SK-N-SH treated with all-trans-retinoic acid at 6 μM for 48 hours (cell line): Measurements from ENCODE around the gene CHPF.
A peak's percentile ranks its signal among the peaks of the same experiment; 100 is the strongest.

Experiments used
- ATAC-seq: fragments of 200-7000 bp; cut with Tn5 transposase; 3 replicates; pipeline ENCODE4 v1.9.1; 2020; ENCODE audit warnings: mild to moderate bottlenecking, moderate library complexity
- ARNTL ChIP-seq: fragments of 450-650 bp; formaldehyde crosslinking; IDR thresholded peaks from 2 replicates; pipeline ENCODE4 v1.5.0; 2020; ENCODE audit warnings: low read depth, mild to moderate bottlenecking, moderate library complexity, borderline replicate concordance
- BACH2 ChIP-seq: fragments of 250-450 bp; sonication (Bioruptor Pico); IDR thresholded peaks from 2 replicates; pipeline ENCODE4 v1.9.0; 2021; ENCODE audit warnings: mild to moderate bottlenecking, borderline replicate concordance
- CSDC2 ChIP-seq: fragments of 250-450 bp; sonication (Bioruptor Pico); IDR thresholded peaks from 2 replicates; pipeline ENCODE4 v1.5.0; 2020; ENCODE audit warnings: mild to moderate bottlenecking, moderate library complexity
- ESRRG ChIP-seq: fragments of 250-450 bp; sonication (Bioruptor Pico); IDR thresholded peaks from 2 replicates; pipeline ENCODE4 v1.6.1; 2021; ENCODE audit warnings: mild to moderate bottlenecking
- GLIS3 ChIP-seq: fragments of 250-450 bp; sonication (Bioruptor Pico); IDR thresholded peaks from 2 replicates; pipeline ENCODE4 v1.5.0; 2020; ENCODE audit warnings: mild to moderate bottlenecking, moderate library complexity
- ISL1 ChIP-seq: fragments of 250-450 bp; sonication (Bioruptor Pico); IDR thresholded peaks from 2 replicates; pipeline ENCODE4 v2.1.2; 2022; ENCODE audit warnings: mild to moderate bottlenecking, moderate library complexity
- OSR1 ChIP-seq: fragments of 250-450 bp; sonication (Bioruptor Pico); IDR thresholded peaks from 2 replicates; pipeline ENCODE4 v1.8.0; 2022; ENCODE audit warnings: moderate library complexity, mild to moderate bottlenecking, inconsistent platforms
- PPARA ChIP-seq: fragments of 250-450 bp; sonication (Bioruptor Pico); IDR thresholded peaks from 2 replicates; pipeline ENCODE4 v1.5.0; 2020; ENCODE audit warnings: mild to moderate bottlenecking, borderline replicate concordance
- RARB ChIP-seq: fragments of 250-450 bp; sonication (Bioruptor Pico); IDR thresholded peaks from 2 replicates; pipeline ENCODE4 v1.8.0; 2021; ENCODE audit warnings: mild to moderate bottlenecking, moderate library complexity
- SNAI2 ChIP-seq: fragments of 250-450 bp; sonication (Bioruptor Pico); IDR thresholded peaks from 2 replicates; pipeline ENCODE4 v1.5.0; 2020; ENCODE audit warnings: mild to moderate bottlenecking, moderate library complexity
- TCF4 ChIP-seq: fragments of 250-450 bp; sonication (Bioruptor Pico); IDR thresholded peaks from 2 replicates; pipeline ENCODE4 v1.8.0; 2021; ENCODE audit warnings: mild to moderate bottlenecking, moderate library complexity, borderline replicate concordance
- TOX ChIP-seq: fragments of 250-450 bp; sonication (Bioruptor Pico); IDR thresholded peaks from 2 replicates; pipeline ENCODE4 v1.8.0; 2021; ENCODE audit warnings: mild to moderate bottlenecking, moderate library complexity, borderline replicate concordance
- ZFP3 ChIP-seq: fragments of 250-450 bp; sonication (Bioruptor Pico); IDR thresholded peaks from 2 replicates; pipeline ENCODE4 v1.5.0; 2020; ENCODE audit warnings: mild to moderate bottlenecking, moderate library complexity
- ZFP30 ChIP-seq: fragments of 450-650 bp; formaldehyde crosslinking; IDR thresholded peaks from 2 replicates; pipeline ENCODE4 v1.5.0; 2022; ENCODE audit warnings: mild to moderate bottlenecking, moderate library complexity
- ZNF70 ChIP-seq: fragments of 450-650 bp; formaldehyde crosslinking; IDR thresholded peaks from 2 replicates; pipeline ENCODE4 v1.5.0; 2020; ENCODE audit warnings: mild to moderate bottlenecking, moderate library complexity
- ZNF8 ChIP-seq: fragments of 450-650 bp; formaldehyde crosslinking; IDR thresholded peaks from 2 replicates; pipeline ENCODE4 v1.5.0; 2020; ENCODE audit warnings: mild to moderate bottlenecking, moderate library complexity
- TF ChIP-seq, protein P1 (sequence below): fragments of 250-450 bp; sonication (Bioruptor Pico); IDR thresholded peaks from 2 replicates; pipeline ENCODE4 v1.5.1; 2020; ENCODE audit warnings: low read depth, mild to moderate bottlenecking, moderate library complexity
- TF ChIP-seq, protein P2 (sequence below): fragments of 250-450 bp; sonication (Bioruptor Pico); IDR thresholded peaks from 2 replicates; pipeline ENCODE4 v1.5.0; 2020; ENCODE audit warnings: mild to moderate bottlenecking, moderate library complexity
- TF ChIP-seq, protein P3 (sequence below): fragments of 250-450 bp; sonication (Bioruptor Pico); IDR thresholded peaks from 2 replicates; pipeline ENCODE4 v1.5.1; 2021; ENCODE audit warnings: mild to moderate bottlenecking, moderate library complexity

Gene CHPF

DNA sequence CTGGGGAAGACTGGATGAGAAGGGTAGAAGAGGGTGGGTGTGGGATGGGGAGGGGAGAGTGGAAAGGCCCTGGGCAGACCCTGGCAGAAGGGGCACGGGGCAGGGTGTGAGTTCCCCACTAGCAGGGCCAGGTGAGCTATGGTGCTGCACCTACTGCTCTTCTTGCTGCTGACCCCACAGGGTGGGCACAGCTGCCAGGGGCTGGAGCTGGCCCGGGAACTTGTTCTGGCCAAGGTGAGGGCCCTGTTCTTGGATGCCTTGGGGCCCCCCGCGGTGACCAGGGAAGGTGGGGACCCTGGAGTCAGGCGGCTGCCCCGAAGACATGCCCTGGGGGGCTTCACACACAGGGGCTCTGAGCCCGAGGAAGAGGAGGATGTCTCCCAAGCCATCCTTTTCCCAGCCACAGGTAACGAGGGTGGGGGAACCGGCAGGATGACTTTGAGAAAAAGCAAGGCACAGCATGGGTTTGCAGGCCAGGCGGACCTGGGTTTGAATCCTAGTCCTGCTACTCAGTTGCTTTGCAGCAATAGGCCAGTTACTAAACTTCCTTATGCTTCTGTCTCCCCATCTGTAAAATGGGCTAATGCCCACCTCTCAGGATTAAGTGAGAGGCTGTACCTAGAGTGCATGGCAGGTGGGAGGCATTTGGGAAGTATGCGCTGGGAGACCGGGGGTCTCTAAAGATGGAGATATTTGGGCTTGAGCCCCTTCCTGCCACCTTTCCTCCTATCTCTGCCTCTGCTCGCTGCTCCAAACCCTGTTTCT, 28.8 kb upstream of the CHPF start, which contains the start of gene INHA (continued):
- TF ChIP-seq, protein P1, sequence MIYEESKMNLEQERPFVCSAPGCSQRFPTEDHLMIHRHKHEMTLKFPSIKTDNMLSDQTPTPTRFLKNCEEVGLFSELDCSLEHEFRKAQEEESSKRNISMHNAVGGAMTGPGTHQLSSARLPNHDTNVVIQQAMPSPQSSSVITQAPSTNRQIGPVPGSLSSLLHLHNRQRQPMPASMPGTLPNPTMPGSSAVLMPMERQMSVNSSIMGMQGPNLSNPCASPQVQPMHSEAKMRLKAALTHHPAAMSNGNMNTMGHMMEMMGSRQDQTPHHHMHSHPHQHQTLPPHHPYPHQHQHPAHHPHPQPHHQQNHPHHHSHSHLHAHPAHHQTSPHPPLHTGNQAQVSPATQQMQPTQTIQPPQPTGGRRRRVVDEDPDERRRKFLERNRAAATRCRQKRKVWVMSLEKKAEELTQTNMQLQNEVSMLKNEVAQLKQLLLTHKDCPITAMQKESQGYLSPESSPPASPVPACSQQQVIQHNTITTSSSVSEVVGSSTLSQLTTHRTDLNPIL (CRISPR knock-in tag) = no peak
- TF ChIP-seq ZNF70 (CRISPR knock-in tag) = no peak
- no peak for TF ChIP-seq ESRRG (CRISPR knock-in tag)
- TF ChIP-seq, all 23 proteins: peak for 0

DNA sequence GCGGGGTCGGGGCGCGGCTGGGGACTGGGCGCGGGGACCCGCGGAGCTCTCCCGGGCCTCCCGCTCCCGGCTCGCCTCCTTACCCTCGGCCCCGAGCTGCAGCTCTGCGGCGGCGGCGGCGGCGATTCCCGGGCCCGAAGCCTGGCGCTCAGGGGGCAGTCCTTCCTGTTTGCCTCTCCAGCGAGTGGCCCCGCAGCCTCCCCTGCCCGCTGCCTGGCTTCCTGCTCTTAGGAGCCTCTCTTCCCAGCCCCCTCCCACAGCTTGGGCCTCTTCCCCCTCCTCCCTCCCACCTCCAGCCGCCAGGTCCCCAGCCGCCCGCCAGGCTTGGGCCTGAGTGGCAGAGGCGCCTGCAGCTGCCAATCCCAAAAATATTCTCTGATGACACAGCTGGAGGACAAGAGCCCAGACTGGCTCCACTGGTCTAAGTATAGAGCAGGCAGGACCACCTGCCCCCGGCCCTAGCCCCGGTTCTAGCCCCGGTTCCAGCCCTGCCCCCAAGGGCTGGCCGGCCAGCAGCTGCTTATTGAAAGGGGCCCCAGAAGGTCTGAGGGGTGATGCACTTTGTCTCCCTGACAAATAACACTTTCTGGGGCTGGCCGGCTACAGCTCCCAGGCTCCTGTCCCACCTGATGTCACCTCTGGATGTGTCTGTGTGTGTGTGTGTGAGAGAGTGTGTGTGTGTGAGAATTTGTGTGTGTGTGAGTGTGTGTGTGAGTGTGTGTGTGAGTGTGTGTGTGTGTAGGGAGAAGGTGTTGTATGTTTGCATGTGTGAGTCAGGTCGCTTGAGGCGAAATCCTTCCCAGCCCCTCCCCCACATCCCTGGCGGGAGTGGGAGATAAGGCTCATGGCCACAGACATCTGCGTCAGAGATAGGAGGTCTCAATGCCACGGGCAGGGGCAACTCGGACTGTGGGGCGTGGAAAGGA, 28.0 kb upstream of the CHPF start, which contains the start of gene OBSL1:
OBSL1 (minus strand) TSS at position 229 of the 926 bp plus-strand sequence. CDS start 307 bp downstream, outside the sequence.
- TF ChIP-seq ARNTL (CRISPR knock-in tag) (no peak), ESRRG (CRISPR knock-in tag) (no peak)
- TF ChIP-seq, protein P2, sequence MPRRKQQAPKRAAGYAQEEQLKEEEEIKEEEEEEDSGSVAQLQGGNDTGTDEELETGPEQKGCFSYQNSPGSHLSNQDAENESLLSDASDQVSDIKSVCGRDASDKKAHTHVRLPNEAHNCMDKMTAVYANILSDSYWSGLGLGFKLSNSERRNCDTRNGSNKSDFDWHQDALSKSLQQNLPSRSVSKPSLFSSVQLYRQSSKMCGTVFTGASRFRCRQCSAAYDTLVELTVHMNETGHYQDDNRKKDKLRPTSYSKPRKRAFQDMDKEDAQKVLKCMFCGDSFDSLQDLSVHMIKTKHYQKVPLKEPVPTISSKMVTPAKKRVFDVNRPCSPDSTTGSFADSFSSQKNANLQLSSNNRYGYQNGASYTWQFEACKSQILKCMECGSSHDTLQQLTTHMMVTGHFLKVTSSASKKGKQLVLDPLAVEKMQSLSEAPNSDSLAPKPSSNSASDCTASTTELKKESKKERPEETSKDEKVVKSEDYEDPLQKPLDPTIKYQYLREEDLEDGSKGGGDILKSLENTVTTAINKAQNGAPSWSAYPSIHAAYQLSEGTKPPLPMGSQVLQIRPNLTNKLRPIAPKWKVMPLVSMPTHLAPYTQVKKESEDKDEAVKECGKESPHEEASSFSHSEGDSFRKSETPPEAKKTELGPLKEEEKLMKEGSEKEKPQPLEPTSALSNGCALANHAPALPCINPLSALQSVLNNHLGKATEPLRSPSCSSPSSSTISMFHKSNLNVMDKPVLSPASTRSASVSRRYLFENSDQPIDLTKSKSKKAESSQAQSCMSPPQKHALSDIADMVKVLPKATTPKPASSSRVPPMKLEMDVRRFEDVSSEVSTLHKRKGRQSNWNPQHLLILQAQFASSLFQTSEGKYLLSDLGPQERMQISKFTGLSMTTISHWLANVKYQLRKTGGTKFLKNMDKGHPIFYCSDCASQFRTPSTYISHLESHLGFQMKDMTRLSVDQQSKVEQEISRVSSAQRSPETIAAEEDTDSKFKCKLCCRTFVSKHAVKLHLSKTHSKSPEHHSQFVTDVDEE = 0 out of 2 replicates have a peak, but pooled peaks have one; percentile 24
- peak; percentile 84 for ATAC-seq

DNA sequence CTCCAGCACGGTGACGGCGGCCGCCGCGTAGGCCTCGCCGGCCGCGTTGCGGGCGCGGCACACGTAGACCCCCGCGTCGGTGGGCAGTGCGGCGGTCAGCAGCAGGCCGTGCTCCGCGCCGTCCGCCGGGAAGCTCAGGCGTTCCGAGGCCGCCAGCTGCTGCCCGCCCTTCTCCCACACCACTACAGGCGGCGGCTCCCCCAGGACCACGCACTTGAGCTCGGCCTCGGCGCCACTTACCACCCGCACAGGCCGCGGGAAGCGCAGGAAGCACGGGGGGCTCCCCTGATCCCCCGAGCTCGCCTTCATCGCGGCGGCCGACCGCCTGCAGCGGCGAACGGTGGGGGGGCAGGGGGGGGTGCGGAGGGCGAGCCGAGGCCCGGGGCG, 27.3 kb upstream of the CHPF start:
- ATAC-seq = peak; percentile 15
- TF ChIP-seq, protein P2 = no peak
- TF ChIP-seq ARNTL (CRISPR knock-in tag) (no peak), BACH2 (CRISPR knock-in tag) (no peak), PPARA (CRISPR knock-in tag) (no peak), TOX (CRISPR knock-in tag) (no peak)
- TF ChIP-seq, all 23 proteins: peak for 0

DNA sequence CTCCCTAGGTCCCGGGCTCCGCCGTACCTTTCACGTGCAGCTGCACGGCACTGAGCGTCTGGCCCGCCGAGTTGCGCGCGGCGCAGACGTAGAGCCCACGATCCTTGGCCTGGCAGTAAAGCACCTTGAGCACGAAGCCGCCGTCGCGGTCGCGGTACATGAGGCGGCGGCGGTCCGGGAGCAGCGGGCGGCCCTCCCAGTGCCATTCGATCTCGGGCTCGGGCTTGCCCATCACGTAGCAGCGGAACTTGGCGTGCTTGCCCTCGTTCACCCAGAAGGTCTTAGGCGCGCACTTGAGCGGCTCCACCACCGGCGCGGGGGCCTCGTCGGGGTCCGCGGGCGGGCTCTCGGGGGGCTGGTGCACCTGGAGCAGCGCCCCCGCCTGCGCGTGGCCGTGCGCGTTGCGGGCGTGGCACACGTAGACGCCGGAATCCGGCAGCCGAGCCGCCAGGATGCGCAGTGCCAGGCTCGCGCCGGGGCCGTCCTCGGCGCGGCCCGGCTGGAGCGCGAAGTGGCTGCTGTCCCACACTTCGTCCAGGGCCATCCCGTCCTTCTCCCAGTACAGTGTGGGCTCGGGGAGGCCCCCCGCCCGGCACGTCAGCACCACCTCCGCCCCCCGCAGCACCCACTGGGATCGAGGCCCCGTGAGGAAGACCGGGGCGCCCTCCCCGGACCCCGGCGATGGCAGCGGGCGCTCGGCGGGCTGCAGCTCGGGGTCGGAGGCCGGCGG, 26.8 kb upstream of the CHPF start:
- peak; percentile 55 for ATAC-seq
- TF ChIP-seq RARB (CRISPR knock-in tag) (no peak), ZFP3 (CRISPR knock-in tag) (no peak), GLIS3 (CRISPR knock-in tag) (no peak), OSR1 (CRISPR knock-in tag) (no peak), TCF4 (CRISPR knock-in tag) (no peak), PPARA (CRISPR knock-in tag) (no peak), ISL1 (CRISPR knock-in tag) (no peak), ESRRG (CRISPR knock-in tag) (no peak), BACH2 (CRISPR knock-in tag) (no peak), ZNF70 (CRISPR knock-in tag) (no peak), SNAI2 (CRISPR knock-in tag) (no peak), CSDC2 (CRISPR knock-in tag) (no peak), ZNF8 (CRISPR knock-in tag) (no peak), ZFP30 (CRISPR knock-in tag) (no peak)
- TF ChIP-seq, protein P3, sequence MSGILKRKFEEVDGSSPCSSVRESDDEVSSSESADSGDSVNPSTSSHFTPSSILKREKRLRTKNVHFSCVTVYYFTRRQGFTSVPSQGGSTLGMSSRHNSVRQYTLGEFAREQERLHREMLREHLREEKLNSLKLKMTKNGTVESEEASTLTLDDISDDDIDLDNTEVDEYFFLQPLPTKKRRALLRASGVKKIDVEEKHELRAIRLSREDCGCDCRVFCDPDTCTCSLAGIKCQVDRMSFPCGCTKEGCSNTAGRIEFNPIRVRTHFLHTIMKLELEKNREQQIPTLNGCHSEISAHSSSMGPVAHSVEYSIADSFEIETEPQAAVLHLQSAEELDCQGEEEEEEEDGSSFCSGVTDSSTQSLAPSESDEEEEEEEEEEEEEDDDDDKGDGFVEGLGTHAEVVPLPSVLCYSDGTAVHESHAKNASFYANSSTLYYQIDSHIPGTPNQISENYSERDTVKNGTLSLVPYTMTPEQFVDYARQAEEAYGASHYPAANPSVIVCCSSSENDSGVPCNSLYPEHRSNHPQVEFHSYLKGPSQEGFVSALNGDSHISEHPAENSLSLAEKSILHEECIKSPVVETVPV = no peak
- TF ChIP-seq, protein P2 = no peak
